ENCODE measurements around the gene PSMC1.
"Not testable (repeated sequence)": the region's sequence is repeated elsewhere in the genome, so short reads cannot be mapped to it uniquely, and the experiment has no call there.

DNA sequence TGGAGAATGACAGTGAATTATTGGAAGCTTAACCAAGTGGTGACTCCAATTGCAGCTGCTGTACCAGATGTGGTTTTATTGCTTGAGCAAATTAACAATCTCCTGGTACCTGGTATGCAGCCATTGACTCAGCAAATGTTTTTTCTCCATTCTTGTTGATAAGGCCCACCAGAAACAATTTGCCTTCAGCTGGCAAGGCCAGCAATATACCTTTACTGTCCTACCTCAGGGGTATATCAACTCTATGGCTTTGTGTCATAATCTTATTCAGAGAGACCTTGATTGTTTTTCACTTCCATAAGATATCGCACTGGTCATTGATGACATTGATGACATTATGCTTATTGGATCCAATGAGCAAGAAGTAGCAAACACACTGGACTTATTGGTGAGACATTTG, 26.4 kb upstream of the PSMC1 start:
- TF ChIP-seq, protein P1, sequence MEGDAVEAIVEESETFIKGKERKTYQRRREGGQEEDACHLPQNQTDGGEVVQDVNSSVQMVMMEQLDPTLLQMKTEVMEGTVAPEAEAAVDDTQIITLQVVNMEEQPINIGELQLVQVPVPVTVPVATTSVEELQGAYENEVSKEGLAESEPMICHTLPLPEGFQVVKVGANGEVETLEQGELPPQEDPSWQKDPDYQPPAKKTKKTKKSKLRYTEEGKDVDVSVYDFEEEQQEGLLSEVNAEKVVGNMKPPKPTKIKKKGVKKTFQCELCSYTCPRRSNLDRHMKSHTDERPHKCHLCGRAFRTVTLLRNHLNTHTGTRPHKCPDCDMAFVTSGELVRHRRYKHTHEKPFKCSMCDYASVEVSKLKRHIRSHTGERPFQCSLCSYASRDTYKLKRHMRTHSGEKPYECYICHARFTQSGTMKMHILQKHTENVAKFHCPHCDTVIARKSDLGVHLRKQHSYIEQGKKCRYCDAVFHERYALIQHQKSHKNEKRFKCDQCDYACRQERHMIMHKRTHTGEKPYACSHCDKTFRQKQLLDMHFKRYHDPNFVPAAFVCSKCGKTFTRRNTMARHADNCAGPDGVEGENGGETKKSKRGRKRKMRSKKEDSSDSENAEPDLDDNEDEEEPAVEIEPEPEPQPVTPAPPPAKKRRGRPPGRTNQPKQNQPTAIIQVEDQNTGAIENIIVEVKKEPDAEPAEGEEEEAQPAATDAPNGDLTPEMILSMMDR (IDR thresholded peaks at IDR 0.05): not testable (repeated sequence)
- TF ChIP-seq POLR2AphosphoS5 (IDR thresholded peaks at IDR 0.05): not testable (repeated sequence)
